Neural cell (in vitro differentiated cells): ENCODE measurements around the gene MRPS34. TPM values are rescaled to one million over a fixed set of nuclear protein-coding genes. Genes with fewer than 3 reads are reported as not detected.

Source experiments
- H2AFZ ChIP-seq: fragments of 200-600, 300-800 bp; sonication (generic), shearing (Covaris generic); 2 replicates; pipeline ENCODE4 v1.6.0; 2014; ENCODE audit warnings: low read depth, mild to moderate bottlenecking, antibody characterized with exemption, low read length, moderate library complexity
- H3F3A ChIP-seq: fragments of 200-600 bp; shearing (Covaris generic); 2 replicates; pipeline ENCODE4 v1.6.1; 2016; ENCODE audit warnings: mild to moderate bottlenecking, moderate library complexity, mixed read lengths, antibody characterized with exemption, low read length; ENCODE audit not compliant: insufficient read depth, poor library complexity, severe bottlenecking
- H3K27ac ChIP-seq: fragments of 200-600, 300-800 bp; sonication (generic), shearing (Covaris generic); 2 replicates; pipeline ENCODE4 v1.5.1; 2014; ENCODE audit warnings: mild to moderate bottlenecking, low read length, moderate library complexity
- H3K27me3 ChIP-seq: fragments of 300-800, 200-600 bp; sonication (generic), shearing (Covaris generic); 2 replicates; pipeline ENCODE4 v1.6.0; 2014; ENCODE audit warnings: mild to moderate bottlenecking, low read depth, low read length, moderate library complexity; ENCODE audit not compliant: insufficient read depth
- H3K36me3 ChIP-seq: fragments of 300-800, 200-600 bp; sonication (generic), shearing (Covaris generic); 2 replicates; pipeline ENCODE4 v1.5.1; 2014; ENCODE audit warnings: mild to moderate bottlenecking, antibody characterized with exemption, low read length, moderate library complexity; ENCODE audit not compliant: insufficient read depth
- H3K4me2 ChIP-seq: fragments of 300-800, 200-600 bp; sonication (generic), shearing (Covaris generic); 2 replicates; pipeline ENCODE4 v1.6.0; 2014; ENCODE audit warnings: mild to moderate bottlenecking, low read length
- H3K4me3 ChIP-seq: fragments of 300-800, 200-600 bp; sonication (generic), shearing (Covaris generic); 2 replicates; pipeline ENCODE4 v1.5.1; 2014; ENCODE audit warnings: mild to moderate bottlenecking, low read length, moderate library complexity
- H3K79me2 ChIP-seq: fragments of 200-600 bp; shearing (Covaris generic); replicated peaks from 2 replicates; pipeline ENCODE4 v1.6.0; 2014; ENCODE audit warnings: mild to moderate bottlenecking, low read length, moderate library complexity; ENCODE audit not compliant: insufficient read depth
- H3K9ac ChIP-seq: fragments of 300-800, 200-600 bp; sonication (generic), shearing (Covaris generic); 2 replicates; pipeline ENCODE4 v1.6.1; 2016; ENCODE audit warnings: mild to moderate bottlenecking, low read length, mixed read lengths
- H3K9me2 ChIP-seq: fragments of 200-600 bp; shearing (Covaris generic); 2 replicates; pipeline ENCODE4 v1.6.1; 2016; ENCODE audit warnings: mild to moderate bottlenecking, low read length, mixed read lengths; ENCODE audit not compliant: insufficient read depth
- H3K9me3 ChIP-seq: fragments of 200-600, 300-800 bp; sonication (generic), shearing (Covaris generic); 2 replicates; pipeline ENCODE4 v1.6.1; 2016; ENCODE audit warnings: mild to moderate bottlenecking, mixed run types, low read length, moderate library complexity, mixed read lengths
- H4K20me1 ChIP-seq: fragments of 200-600 bp; shearing (Covaris generic); 2 replicates; pipeline ENCODE4 v1.6.1; 2016; ENCODE audit warnings: mild to moderate bottlenecking, mixed run types; ENCODE audit not compliant: insufficient read depth
- EP300 ChIP-seq: fragments of 450-650 bp; conservative IDR thresholded peaks from 2 replicates; pipeline ENCODE4 v1.6.1; 2014; ENCODE audit warnings: antibody characterized with exemption, mild to moderate bottlenecking, moderate library complexity; ENCODE audit not compliant: poor library complexity, severe bottlenecking
- EZH2 ChIP-seq: fragments of 200-600, 300-800 bp; shearing (Covaris generic), sonication (generic); IDR thresholded peaks from 2 replicates; pipeline ENCODE4 v1.6.1; 2014; ENCODE audit warnings: antibody characterized with exemption, low read length, borderline replicate concordance, mild to moderate bottlenecking; ENCODE audit not compliant: insufficient read depth, poor library complexity, severe bottlenecking
- MXI1 ChIP-seq: fragments of 450-650 bp; conservative IDR thresholded peaks from 2 replicates; pipeline ENCODE4 v1.6.1; 2014; ENCODE audit warnings: antibody characterized with exemption, mild to moderate bottlenecking; ENCODE audit not compliant: poor library complexity, severe bottlenecking
- POLR2AphosphoS5 ChIP-seq: IDR thresholded peaks from 2 replicates; pipeline ENCODE4 v1.6.1; 2012
- RAD21 ChIP-seq: fragments of 450-650 bp; conservative IDR thresholded peaks from 2 replicates; pipeline ENCODE4 v1.6.1; 2014; ENCODE audit warnings: antibody characterized with exemption, mild to moderate bottlenecking, moderate library complexity
- SMC3 ChIP-seq: fragments of 450-650 bp; conservative IDR thresholded peaks from 2 replicates; pipeline ENCODE4 v1.6.1; 2014; ENCODE audit warnings: antibody characterized with exemption, mild to moderate bottlenecking, moderate library complexity; ENCODE audit not compliant: poor library complexity
- TAF1 ChIP-seq: IDR thresholded peaks from 2 replicates; pipeline ENCODE4 v1.6.1; 2012; ENCODE audit warnings: low read depth
- polyA plus RNA-seq: library from polyadenylated mRNA; depleted of rRNA; stranded (reverse); fragments of >200 nt; gene quantifications from 2 replicates; pipeline ENCODE4 v1.2.3, GENCODE V29; 2014
- TF ChIP-seq, protein P1 (sequence below): fragments of 450-650 bp; IDR thresholded peaks from 2 replicates; pipeline ENCODE4 v1.5.1; 2014; ENCODE audit warnings: antibody characterized with exemption, mild to moderate bottlenecking, moderate library complexity; ENCODE audit not compliant: poor library complexity, severe bottlenecking
- TF ChIP-seq, protein P2 (sequence below): IDR thresholded peaks from 2 replicates; pipeline ENCODE4 v1.6.1; 2012; ENCODE audit warnings: borderline replicate concordance

The MRPS34 gene
- polyA plus RNA-seq, 1 donor from 2014 or later = 113 TPM

DNA sequence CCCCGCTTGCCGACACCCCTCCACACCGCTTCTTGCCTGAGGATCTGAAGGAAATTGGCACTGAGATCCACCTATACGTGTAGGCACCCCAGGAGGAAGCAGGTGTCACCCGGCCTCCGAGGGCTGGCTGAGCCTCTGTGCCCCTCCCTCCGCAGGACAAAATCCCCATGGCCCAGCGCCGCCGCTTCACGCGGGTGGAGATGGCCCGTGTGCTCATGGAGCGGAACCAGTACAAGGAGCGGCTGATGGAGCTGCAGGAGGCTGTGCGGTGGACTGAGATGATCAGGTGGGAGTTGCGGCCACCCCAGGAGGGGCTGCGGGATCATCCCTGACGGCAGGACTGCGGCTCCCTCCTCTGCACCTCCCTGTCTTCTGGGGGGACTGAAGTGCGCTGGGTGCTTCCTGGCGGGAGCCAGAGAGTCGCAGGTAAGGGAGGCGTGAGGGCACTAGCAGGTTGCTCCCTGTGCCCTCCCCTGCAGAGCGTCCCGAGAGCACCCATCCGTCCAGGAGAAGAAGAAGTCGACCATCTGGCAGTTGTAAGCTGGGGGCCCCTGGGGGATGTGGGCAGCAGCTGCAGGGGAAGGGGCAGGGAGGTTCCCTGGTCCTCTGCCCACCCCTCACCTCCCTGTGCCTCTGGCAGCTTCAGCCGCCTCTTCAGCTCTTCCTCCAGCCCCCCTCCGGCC is 10.6 kb downstream of the MRPS34 start:
- Histone ChIP-seq H3K27me3 (no peaks in the 10 kb centered on the region), H3K9me3 (no peaks in the 10 kb centered on the region), H3K9me2 (no peaks in the 10 kb centered on the region), H3K79me2 (no peaks in the 10 kb centered on the region), H3K9ac (no peak overlapping the region), H3K4me2 (no peak overlapping the region), H3K27ac (no peak overlapping the region), H2AFZ (no peak overlapping the region), H3K4me3 (no peak overlapping the region), H4K20me1 (no peaks in the 10 kb centered on the region), H3K36me3 (no peaks in the 10 kb centered on the region), H3F3A (no peaks in the 10 kb centered on the region)
- TF ChIP-seq MXI1 (no peak), EP300 (no peak), POLR2AphosphoS5 (no peak), RAD21 (no peak)
- TF ChIP-seq, protein P1, sequence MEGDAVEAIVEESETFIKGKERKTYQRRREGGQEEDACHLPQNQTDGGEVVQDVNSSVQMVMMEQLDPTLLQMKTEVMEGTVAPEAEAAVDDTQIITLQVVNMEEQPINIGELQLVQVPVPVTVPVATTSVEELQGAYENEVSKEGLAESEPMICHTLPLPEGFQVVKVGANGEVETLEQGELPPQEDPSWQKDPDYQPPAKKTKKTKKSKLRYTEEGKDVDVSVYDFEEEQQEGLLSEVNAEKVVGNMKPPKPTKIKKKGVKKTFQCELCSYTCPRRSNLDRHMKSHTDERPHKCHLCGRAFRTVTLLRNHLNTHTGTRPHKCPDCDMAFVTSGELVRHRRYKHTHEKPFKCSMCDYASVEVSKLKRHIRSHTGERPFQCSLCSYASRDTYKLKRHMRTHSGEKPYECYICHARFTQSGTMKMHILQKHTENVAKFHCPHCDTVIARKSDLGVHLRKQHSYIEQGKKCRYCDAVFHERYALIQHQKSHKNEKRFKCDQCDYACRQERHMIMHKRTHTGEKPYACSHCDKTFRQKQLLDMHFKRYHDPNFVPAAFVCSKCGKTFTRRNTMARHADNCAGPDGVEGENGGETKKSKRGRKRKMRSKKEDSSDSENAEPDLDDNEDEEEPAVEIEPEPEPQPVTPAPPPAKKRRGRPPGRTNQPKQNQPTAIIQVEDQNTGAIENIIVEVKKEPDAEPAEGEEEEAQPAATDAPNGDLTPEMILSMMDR = no peak
- TF ChIP-seq, protein P2, sequence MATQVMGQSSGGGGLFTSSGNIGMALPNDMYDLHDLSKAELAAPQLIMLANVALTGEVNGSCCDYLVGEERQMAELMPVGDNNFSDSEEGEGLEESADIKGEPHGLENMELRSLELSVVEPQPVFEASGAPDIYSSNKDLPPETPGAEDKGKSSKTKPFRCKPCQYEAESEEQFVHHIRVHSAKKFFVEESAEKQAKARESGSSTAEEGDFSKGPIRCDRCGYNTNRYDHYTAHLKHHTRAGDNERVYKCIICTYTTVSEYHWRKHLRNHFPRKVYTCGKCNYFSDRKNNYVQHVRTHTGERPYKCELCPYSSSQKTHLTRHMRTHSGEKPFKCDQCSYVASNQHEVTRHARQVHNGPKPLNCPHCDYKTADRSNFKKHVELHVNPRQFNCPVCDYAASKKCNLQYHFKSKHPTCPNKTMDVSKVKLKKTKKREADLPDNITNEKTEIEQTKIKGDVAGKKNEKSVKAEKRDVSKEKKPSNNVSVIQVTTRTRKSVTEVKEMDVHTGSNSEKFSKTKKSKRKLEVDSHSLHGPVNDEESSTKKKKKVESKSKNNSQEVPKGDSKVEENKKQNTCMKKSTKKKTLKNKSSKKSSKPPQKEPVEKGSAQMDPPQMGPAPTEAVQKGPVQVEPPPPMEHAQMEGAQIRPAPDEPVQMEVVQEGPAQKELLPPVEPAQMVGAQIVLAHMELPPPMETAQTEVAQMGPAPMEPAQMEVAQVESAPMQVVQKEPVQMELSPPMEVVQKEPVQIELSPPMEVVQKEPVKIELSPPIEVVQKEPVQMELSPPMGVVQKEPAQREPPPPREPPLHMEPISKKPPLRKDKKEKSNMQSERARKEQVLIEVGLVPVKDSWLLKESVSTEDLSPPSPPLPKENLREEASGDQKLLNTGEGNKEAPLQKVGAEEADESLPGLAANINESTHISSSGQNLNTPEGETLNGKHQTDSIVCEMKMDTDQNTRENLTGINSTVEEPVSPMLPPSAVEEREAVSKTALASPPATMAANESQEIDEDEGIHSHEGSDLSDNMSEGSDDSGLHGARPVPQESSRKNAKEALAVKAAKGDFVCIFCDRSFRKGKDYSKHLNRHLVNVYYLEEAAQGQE = no peak

DNA sequence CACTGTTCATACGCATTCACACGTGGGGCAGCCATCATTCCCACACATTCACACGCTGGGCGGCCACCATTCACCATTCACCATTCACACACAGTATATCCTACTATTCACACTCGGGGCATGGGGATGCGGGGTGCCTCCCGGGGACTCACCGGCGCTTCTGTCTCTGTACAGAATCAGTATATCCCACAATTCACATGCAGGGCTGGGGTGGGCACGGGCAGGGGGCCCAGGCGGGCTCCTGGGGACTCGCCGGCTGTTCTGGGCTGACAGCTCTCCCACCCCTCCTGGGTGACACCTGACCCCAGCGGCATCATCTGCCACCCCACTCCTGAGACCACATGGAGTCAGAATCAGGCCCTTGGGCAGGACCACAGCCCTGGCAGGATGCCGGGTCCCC is 11.2 kb downstream of the MRPS34 start:
- no peaks in the 10 kb centered on the region for H3K36me3 ChIP-seq
- TF ChIP-seq SMC3 = no peak
- TF ChIP-seq MXI1 = no peak
- no peak for TF ChIP-seq EZH2
- no peak for TF ChIP-seq RAD21
- TF ChIP-seq EP300 = no peak
- TF ChIP-seq, protein P2 = no peak
- TF ChIP-seq, protein P1 = no peak
- TF ChIP-seq POLR2AphosphoS5 = no peak
- no peak for TF ChIP-seq TAF1
- no peaks in the 10 kb centered on the region for H3F3A ChIP-seq
- no peak overlapping the region for H2AFZ ChIP-seq
- no peaks in the 10 kb centered on the region for H3K79me2 ChIP-seq
- no peaks in the 10 kb centered on the region for H3K9me3 ChIP-seq
- H3K9ac ChIP-seq = no peak overlapping the region
- H3K4me3 ChIP-seq = no peak overlapping the region
- no peaks in the 10 kb centered on the region for H3K27me3 ChIP-seq
- no peak overlapping the region for H3K27ac ChIP-seq
- no peaks in the 10 kb centered on the region for H3K9me2 ChIP-seq
- no peak overlapping the region for H3K4me2 ChIP-seq
- H4K20me1 ChIP-seq = no peaks in the 10 kb centered on the region
